Measurements from ENCODE around the gene TNK2. TPM values are rescaled to one million over a fixed set of nuclear protein-coding genes. Genes with fewer than 3 reads are reported as not detected.

Gene TNK2
- total RNA-seq, 6 experiments from 2014 or later, result 12.6 to 52.5 (median 25.3) TPM

DNA sequence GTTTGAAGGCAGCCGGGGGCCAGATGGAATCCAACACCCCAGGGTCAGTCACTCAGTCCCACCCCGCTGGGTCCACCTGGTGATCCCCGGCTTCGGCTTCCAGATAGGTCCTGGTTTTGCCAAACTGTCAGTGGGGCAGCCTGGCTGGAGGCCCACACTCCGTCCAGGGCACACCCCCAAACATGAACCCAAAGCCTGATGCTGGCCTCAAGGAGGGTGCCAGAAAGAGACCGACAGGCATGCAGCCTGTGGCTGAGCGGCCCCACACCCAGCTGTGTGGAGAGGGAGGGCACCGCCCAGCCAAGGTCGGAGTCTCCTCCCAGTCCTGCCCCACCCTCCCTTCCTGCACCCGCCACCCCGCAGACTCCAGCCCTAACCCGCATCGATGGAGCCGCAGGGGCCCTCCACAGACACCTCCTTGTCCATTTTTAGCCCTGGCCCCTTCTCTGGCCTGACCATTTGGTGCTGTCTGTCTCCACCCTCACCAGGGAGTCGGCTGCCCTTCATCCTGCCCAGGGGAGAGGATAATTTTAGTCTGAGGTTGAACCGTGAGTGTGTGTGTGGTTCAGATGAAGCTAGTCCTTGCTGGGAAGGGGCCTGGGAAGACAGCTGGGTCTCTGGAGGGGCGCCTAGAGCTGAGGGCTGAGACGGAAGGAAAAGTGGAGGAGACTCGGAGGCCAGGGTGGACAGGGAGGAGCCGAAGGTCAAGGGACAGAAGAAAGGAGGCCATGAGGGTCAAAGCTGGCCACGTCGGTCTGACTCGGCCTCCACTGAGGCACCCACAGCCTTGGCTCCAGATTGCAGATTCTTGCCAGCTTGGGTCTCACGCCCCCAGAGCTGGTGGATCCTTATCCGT lies 23.1 kb downstream of the TNK2 start:
- H3K27ac ChIP-seq, result no peak overlapping the region

DNA sequence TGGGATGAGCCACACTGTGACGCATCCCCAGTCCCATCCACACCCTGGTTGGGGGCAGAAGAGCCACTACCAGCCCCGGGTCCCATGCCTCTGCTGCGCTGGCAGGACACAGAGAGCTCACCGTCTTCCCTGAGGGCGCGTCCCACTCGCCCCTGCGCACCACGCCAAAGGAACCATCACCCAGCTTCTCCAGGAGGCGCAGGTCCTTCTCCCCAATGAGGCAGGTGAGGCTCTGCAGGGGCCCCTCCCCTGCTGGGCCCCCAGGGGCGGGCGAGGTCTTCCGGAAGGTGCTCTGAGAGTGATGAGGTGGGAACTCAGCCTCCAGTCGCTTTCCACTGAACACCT lies 23.7 kb downstream of the TNK2 start:
- H3K36me3 ChIP-seq, result peaks cover 0 to 24% (median 2%) of the 10 kb centered on the region in 4 donors
- H3K4me3 ChIP-seq, result no peak overlapping the region
- H3K27me3 ChIP-seq, result no peaks in the 10 kb centered on the region
- intact Hi-C loops (cut with DNase I), result no loop called here
- ATAC-seq (no peak), DNase-seq (peak in 1 of 3 donors; percentile 10)
- H3K27ac ChIP-seq, result no peak overlapping the region
- H3K4me1 ChIP-seq, result peaks cover 0 to 7% (median 0%) of the 10 kb centered on the region in 4 donors
- H3K9me3 ChIP-seq, result no peaks in the 10 kb centered on the region
- TF ChIP-seq POLR2A (IDR thresholded peaks at IDR 0.05), result no peak
- TF ChIP-seq, protein P1, sequence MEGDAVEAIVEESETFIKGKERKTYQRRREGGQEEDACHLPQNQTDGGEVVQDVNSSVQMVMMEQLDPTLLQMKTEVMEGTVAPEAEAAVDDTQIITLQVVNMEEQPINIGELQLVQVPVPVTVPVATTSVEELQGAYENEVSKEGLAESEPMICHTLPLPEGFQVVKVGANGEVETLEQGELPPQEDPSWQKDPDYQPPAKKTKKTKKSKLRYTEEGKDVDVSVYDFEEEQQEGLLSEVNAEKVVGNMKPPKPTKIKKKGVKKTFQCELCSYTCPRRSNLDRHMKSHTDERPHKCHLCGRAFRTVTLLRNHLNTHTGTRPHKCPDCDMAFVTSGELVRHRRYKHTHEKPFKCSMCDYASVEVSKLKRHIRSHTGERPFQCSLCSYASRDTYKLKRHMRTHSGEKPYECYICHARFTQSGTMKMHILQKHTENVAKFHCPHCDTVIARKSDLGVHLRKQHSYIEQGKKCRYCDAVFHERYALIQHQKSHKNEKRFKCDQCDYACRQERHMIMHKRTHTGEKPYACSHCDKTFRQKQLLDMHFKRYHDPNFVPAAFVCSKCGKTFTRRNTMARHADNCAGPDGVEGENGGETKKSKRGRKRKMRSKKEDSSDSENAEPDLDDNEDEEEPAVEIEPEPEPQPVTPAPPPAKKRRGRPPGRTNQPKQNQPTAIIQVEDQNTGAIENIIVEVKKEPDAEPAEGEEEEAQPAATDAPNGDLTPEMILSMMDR (IDR thresholded peaks at IDR 0.05), result no peak
- WGBS (ENCODE audit: insufficient coverage, low coverage, low lambda C conversion rate, missing lambda C conversion rate), result no CpG with 5 or more reads among the region's 14 CpGs

More for the DNA sequence above, 23.1 kb downstream of the TNK2 start:
- Histone ChIP-seq H3K4me1 (peaks cover 0 to 13% (median under 1%) of the 10 kb centered on the region in 4 donors), H3K9me3 (no peaks in the 10 kb centered on the region), H3K27me3 (no peaks in the 10 kb centered on the region), H3K4me3 (no peak overlapping the region), H3K36me3 (peaks cover 0 to 24% (median 2%) of the 10 kb centered on the region in 4 donors)
- DNase-seq (peak in 2 of 3 donors; percentile 17 to 48), ATAC-seq (no peak)
- no peak for TF ChIP-seq POLR2A (IDR thresholded peaks at IDR 0.05)
- TF ChIP-seq, protein P1 (IDR thresholded peaks at IDR 0.05), result no peak
- intact Hi-C loops (cut with DNase I), result no loop called here
- WGBS (ENCODE audit: insufficient coverage, low coverage, low lambda C conversion rate, missing lambda C conversion rate), result 87% methylated on average over 7 of the region's 25 CpGs

DNA sequence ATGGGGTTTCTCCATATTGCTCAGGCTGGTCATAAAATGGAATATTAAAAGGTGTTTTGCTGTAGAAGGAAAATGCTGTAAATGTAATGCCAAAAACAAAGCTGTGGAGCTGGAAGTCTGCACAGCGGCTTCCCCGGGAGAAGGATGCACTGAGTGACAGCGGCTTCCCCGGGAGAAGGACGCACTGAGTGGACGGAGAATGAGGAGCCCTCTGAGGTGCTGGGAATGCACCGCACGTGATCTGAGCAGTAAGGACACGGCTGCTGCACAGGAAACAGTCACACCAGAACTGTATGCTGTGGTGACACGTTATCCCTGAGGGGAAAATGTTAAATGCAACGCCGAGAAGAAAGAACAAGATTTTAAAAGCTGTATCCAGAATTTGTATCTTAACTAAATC lies 24.6 kb downstream of the TNK2 start:
- WGBS (ENCODE audit: insufficient coverage, low coverage, low lambda C conversion rate, missing lambda C conversion rate), result 95% methylated on average over 11 of the region's 12 CpGs
- no peak overlapping the region for H3K27ac ChIP-seq
- H3K9me3 ChIP-seq, result no peaks in the 10 kb centered on the region
- peaks cover 0 to 31% (median 4%) of the 10 kb centered on the region in 4 donors for H3K36me3 ChIP-seq
- H3K27me3 ChIP-seq, result no peaks in the 10 kb centered on the region
- H3K4me3 ChIP-seq, result no peak overlapping the region
- intact Hi-C loops (cut with DNase I), result no loop called here
- DNase-seq, result no peak
- TF ChIP-seq POLR2A (IDR thresholded peaks at IDR 0.05), result no peak
- TF ChIP-seq, protein P1 (IDR thresholded peaks at IDR 0.05), result no peak
- ATAC-seq, result no peak
- H3K4me1 ChIP-seq, result no peaks in the 10 kb centered on the region

DNA sequence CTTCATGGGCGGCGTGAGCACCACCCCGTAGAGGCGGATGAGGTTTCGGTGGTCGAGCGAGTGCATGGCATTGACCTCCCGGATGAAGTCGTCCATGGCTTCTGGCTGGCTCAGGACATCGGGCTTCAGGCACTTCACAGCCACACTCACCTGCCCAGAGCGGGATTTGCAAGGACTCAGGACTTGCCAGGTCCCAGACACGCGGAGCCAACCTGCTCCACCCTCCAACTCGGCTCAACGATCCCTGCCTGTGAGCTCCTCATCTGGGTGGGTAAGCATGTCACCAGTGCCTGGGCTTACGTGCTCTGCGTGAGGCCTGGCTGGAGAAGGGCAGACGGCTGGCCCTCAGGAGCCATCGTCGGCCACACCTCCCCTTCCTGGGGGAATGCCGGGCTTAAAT lies 25.2 kb downstream of the TNK2 start:
- H3K4me1 ChIP-seq, result no peaks in the 10 kb centered on the region
- WGBS (ENCODE audit: insufficient coverage, low coverage, low lambda C conversion rate, missing lambda C conversion rate), result 91% methylated on average over 8 of the region's 21 CpGs
- peaks cover 0 to 36% (median 7%) of the 10 kb centered on the region in 4 donors for H3K36me3 ChIP-seq
- TF ChIP-seq POLR2A (IDR thresholded peaks at IDR 0.05), result no peak
- TF ChIP-seq, protein P1 (IDR thresholded peaks at IDR 0.05), result no peak
- DNase-seq, result peak in 2 of 3 donors; percentile 10 to 39
- no peak overlapping the region for H3K4me3 ChIP-seq
- no peaks in the 10 kb centered on the region for H3K9me3 ChIP-seq
- no peak overlapping the region for H3K27ac ChIP-seq
- intact Hi-C loops (cut with DNase I), result no loop called here
- no peak for ATAC-seq
- no peaks in the 10 kb centered on the region for H3K27me3 ChIP-seq
